ENCODE measurements around the gene DNAH7.

DNAH7 gene

GRCh38 chr2:195907474-195907873, 161.2 kb downstream of the DNAH7 start:
- H3K27ac ChIP-seq, result no peak overlapping the region
- no peak for TF ChIP-seq ZFX (IDR thresholded peaks at IDR 0.05; ENCODE audit: borderline replicate concordance)
- TF ChIP-seq, protein P1, sequence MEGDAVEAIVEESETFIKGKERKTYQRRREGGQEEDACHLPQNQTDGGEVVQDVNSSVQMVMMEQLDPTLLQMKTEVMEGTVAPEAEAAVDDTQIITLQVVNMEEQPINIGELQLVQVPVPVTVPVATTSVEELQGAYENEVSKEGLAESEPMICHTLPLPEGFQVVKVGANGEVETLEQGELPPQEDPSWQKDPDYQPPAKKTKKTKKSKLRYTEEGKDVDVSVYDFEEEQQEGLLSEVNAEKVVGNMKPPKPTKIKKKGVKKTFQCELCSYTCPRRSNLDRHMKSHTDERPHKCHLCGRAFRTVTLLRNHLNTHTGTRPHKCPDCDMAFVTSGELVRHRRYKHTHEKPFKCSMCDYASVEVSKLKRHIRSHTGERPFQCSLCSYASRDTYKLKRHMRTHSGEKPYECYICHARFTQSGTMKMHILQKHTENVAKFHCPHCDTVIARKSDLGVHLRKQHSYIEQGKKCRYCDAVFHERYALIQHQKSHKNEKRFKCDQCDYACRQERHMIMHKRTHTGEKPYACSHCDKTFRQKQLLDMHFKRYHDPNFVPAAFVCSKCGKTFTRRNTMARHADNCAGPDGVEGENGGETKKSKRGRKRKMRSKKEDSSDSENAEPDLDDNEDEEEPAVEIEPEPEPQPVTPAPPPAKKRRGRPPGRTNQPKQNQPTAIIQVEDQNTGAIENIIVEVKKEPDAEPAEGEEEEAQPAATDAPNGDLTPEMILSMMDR (IDR thresholded peaks at IDR 0.05), result no peak

- TF ChIP-seq, protein P1 (IDR thresholded peaks at IDR 0.05), result no peak
- TF ChIP-seq ZFX (IDR thresholded peaks at IDR 0.05; ENCODE audit: borderline replicate concordance), result no peak
- no peak overlapping the region for H3K27ac ChIP-seq
These were observed 164.7 kb downstream of the DNAH7 start for GRCh38 chr2:195903956-195904355.

GRCh38 chr2:195902857-195903256, 165.8 kb downstream of the DNAH7 start:
- TF ChIP-seq, protein P1 (IDR thresholded peaks at IDR 0.05), result no peak
- TF ChIP-seq ZFX (IDR thresholded peaks at IDR 0.05; ENCODE audit: borderline replicate concordance), result no peak
- no peak overlapping the region for H3K27ac ChIP-seq

DNA sequence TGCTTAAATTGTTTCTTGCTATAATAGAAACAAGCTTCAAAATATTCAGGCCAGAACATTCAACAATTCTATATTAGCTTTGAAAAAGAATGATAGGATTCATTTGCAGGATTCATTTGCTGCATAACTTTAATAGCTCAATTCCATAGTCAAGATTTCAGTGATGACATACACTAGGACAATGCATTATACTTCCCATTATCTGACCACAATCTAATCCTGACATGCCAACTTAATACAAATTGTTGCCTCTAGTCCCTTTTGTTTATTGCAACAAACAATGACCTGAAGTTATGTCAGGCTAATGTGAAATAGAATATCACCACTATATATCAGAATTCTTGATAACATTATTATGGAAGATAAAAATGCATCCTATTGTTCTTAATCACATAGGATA, 169.4 kb downstream of the DNAH7 start:
- TF ChIP-seq ZFX (IDR thresholded peaks at IDR 0.05; ENCODE audit: borderline replicate concordance), result no peak
- TF ChIP-seq, protein P1 (IDR thresholded peaks at IDR 0.05), result no peak

GRCh38 chr2:195898505-195899191, 170.0 kb downstream of the DNAH7 start:
- no peak overlapping the region for H3K27ac ChIP-seq
- no peak for TF ChIP-seq ZFX (IDR thresholded peaks at IDR 0.05; ENCODE audit: borderline replicate concordance)
- TF ChIP-seq, protein P1 (IDR thresholded peaks at IDR 0.05), result no peak

More for the DNA sequence above, 169.4 kb downstream of the DNAH7 start:
- no peak overlapping the region for H3K27ac ChIP-seq

DNA sequence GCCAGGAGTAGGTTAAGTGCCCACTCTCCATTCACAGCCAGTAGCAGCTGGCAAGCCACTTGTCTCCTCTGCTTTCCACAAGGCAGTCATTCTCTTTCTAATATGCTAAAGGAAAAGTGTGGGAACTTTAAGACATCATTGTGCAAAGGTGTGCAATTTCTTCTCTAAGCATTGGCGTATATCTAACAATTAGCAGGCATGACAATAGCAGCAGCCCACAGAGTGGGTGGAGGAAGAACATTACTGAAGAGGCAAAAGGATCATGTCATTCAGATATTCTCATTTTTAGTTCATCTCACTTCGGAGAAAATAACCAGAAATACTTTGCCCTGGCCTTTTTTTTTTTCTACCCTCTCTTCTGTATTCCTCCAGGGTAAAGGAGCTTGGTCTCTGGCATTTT, 177.6 kb downstream of the DNAH7 start:
- no peak overlapping the region for H3K27ac ChIP-seq
- TF ChIP-seq, protein P1 (IDR thresholded peaks at IDR 0.05), result no peak
- no peak for TF ChIP-seq ZFX (IDR thresholded peaks at IDR 0.05; ENCODE audit: borderline replicate concordance)

DNA sequence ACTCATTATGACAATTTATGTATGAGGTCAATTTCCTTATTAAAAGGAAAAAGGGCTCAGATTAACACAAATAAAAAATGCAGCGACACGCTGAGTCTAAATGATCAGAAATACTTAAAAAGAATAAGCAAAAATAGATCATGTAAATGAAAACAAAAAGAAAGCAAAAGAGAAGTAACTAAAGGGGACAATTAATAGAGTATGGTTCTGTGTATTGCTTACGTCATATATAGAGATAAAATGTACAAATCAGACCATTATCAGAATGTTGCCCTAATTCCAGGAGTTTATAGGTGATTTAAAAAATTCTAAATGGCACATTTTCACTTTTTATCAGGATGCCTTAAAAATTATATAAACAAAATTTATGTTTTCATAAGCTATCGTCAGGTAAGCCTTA, 189.5 kb downstream of the DNAH7 start:
- no peak for TF ChIP-seq ZFX (IDR thresholded peaks at IDR 0.05; ENCODE audit: borderline replicate concordance)
- TF ChIP-seq, protein P1 (IDR thresholded peaks at IDR 0.05), result no peak
- no peak overlapping the region for H3K27ac ChIP-seq
